ENCODE measurements around the gene SLC6A9.

The SLC6A9 gene

GRCh38 chr1:44029260-44029910, 1.9 kb downstream of the SLC6A9 start:
- DNase-seq (ENCODE audit: low spot score): peak; percentile 36

DNA sequence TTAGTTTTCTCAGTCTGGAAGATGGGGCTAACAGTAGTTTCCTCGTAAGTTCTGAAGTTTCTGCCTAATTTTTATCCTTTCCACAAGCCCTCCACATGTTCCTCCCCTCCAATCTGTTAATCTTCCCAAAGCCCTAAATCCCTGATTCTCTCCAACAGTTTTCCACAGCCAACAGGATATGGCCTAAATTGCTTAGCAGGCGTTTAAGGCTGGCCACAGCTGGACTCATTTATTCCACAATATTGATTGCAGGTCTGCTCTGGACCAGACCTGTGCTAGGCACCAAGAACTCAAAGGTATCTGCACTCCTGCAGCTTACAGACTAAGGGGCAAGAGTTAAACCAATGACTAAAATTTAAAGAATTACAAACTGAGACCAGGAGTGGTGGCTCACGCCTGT, 3.9 kb downstream of the SLC6A9 start:
- DNase-seq (ENCODE audit: low spot score): no peak

DNA sequence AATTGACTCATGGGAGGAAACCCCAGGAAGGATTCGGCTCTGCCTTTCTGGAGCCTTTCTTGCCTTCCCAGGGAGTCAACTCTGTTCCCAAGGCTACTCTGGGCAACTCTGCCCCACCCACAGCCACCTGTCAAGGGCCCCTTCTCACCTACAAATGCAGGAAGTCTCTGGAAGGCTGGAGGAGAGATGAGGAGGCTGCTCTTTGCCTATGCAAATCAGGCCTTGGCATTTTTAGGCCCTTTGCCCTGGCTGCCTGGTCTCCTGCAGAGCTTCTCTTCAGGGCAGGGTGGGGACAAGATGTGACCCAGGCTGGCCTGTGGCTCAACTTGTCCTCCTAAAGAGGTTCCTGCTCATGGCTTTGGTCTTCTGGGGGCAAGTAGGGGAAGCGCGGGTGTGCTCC, 5.4 kb downstream of the SLC6A9 start:
- DNase-seq (ENCODE audit: low spot score): no peak

DNA sequence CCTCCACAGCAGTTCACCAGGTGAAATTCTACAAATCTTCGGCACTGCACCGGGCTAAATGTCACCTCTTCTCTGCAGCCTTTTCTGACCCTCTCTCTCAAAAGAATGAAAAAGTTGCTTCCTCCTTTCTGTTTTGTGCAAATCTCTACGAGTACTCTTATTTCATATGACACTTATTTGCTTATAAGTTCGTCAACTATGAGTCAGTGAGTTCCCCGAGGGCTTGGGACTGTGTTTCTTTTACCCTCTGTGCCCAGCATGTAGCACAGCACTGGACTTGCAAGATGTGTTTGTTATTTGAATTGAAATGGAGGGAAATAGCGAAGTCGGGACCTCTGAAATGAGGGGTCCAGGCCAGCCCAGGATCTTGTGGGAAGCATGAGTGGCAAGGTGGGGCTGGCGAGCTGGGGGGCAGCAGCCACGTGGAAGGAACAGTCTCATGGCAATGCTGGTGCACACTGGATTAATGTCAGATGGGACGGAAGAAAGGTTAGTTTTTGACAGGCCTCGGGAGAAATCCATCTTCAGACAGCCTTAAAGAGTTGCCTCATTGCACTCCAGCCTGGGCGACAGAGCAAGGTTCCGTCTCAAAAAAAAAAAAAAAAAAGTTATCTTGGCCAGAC, 6.2 kb downstream of the SLC6A9 start:
- DNase-seq (ENCODE audit: low spot score): no peak

DNA sequence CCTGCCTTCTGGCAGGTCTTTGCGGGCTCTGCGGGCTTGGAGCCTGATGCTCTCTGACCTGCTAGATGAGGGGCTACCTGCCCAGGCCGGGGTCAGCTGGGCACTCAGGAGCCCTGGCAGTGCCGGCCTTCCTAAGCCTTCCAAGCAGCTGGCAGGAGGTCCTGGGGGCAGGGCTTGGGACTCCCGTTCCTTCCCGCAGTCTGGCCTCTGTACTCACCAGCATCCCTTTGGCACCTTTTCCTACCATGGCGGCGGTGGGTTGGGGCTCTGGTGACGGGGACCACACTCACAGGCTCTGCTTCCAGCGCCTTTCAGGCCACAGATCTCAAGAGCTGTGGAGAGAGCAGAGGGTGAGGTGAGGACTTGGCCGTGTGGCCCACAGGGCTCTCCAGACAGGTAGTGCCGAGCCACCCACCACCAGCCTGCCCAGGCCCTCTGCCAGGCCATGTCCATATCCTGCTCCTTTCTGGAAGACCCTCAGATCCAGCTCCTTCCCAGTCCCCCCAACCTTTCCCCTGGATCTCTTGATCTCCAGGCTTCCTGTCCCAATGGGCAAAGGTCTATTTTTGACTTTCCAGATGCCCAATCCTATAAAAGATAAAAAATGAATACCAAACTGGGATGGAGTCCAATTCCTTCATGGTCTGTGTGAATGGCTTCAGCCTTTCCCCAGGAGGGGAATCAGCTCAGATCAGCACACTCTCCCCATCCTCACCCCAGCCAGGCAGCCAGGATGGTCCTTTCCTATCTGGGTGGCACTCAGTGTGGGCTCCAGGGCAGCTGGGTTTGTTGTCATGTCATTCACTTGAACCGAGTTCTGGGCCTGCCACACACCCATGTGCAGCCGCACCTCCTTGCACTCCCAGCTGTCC, 7.0 kb downstream of the SLC6A9 start:
- DNase-seq (ENCODE audit: low spot score): no peak

GRCh38 chr1:44021581-44022321, 9.5 kb downstream of the SLC6A9 start:
- no peak for DNase-seq (ENCODE audit: low spot score)

DNA sequence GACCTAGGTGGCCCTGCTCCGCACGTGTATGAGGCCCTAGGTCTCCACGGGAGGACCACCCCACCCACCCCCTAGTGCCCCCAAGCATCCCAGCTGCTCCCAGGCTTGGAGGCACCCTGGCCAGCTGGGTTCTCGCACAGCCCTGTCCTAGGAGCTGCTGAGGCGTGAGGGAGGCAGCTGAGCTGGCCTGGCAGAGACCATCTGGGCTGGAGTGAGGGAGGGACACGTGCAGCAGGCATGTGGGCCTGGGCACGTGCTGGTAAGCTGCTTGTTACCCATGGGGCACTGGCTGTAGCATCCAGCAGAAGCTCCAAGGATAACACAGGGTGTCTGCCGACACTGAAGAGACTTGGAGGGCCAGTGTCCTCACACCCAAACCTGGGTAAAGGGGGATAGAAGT, 10.1 kb downstream of the SLC6A9 start:
- DNase-seq (ENCODE audit: low spot score): no peak

DNA sequence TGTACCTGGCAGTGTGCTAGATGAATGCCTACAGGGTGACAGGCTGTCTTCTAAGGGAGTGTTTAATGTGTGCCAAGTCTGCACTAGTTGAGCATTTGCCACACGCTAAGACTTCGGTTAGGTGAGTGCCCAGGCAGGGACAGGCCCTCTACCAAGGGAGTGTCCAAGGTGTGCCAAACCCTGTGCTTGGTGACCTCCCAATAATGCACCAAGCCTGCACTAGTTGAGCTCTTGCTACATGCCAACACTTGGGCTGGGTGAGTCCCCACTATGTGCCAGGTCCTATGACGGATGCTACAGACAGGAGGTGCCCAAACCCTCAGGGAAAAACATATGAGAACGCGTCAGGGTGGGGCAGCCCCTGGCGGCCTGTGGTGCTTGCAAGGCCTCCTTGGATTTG, 10.8 kb downstream of the SLC6A9 start:
- DNase-seq (ENCODE audit: low spot score): no peak

DNA sequence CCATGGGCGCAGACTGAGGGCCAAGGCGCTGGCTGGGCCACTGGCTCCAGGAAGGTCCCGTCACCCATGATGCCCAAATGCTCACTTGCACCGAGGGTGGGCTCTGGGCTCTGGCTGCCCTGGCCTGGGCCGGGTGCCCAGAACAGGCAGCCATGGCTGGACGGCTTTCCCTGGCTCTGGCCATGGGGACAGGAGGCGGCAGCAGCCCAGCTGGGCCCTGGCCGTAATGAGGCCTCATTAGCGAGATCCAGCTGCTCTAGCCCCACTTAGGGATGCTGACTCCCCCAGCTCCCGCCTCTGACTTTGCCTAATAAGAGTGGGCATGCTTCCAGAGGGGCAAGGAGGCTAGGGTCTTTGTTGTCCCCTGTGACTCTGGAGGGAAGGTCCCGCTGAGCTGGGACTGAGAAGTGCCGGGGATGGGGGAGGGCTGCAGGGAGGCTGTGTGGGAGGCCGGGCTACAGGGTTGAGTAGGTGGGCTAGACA, 11.8 kb downstream of the SLC6A9 start:
- no peak for DNase-seq (ENCODE audit: low spot score)

GRCh38 chr1:44016890-44017400, 14.3 kb downstream of the SLC6A9 start:
- no peak for DNase-seq (ENCODE audit: low spot score)

DNA sequence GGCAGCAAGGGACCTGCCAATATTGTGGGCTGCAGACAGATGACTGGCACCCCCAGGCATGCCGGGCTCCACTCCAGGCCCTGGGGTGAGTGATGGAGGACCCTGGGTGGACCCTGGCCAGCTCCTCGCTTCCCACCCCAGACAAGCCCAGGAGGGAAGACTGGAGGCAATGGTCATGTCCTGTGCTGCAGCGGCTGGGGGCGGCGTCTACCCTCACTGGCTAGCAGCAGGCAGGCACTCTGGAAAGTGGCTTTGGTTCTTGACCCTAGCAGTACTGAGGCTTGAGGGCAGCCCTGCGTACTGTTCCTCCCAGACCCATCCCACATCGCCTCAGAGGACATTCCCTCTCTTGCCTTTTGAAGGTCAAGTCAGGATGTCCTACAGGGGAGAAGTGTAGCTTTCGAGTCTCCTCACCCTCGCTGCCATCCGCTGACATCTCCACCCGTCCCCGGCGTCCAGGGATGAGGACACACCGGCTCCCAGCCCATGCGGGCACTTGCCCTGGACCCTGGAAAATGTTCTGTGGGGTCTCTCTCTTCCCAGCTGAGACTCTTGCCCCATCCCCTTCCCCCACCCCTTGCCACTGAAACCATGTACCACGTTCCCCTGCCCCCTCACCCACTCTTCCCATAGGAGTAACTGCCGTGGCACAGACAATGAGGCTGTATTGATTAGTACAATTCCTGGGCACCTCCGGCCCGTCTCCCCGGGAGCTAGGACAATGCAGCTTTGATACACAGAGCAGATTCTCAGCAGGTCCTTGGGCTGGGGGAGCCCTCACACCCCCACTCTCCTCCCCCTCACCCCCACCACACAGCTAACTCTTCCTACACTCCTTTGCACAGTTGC, 15.0 kb downstream of the SLC6A9 start:
- no peak for DNase-seq (ENCODE audit: low spot score)

GRCh38 chr1:44015206-44015605, 16.1 kb downstream of the SLC6A9 start:
- DNase-seq (ENCODE audit: low spot score): no peak

GRCh38 chr1:44014365-44015104, 16.7 kb downstream of the SLC6A9 start:
- DNase-seq (ENCODE audit: low spot score): no peak

DNA sequence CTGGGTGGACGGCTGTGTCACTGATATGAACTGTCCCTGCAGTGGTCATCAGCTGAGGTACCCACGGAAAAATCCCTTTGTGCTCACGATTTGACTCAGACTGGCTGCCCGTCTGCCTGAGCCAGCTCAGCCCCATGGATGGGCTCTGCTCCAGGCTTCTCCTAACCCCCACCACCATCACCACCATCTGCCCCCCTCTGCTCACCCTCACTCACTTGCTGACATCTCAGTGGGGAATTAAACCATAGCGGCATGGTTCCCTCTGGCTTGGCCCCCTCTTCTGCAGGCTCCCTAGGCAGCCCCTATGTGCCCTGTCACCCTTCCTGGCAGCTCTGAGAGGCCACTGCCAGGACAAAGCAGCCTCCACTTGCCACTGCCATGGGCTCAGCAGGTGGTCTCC, 17.3 kb downstream of the SLC6A9 start:
- no peak for DNase-seq (ENCODE audit: low spot score)

- no peak for DNase-seq (ENCODE audit: low spot score)
Observed at GRCh38 chr1:44012941-44013609, 18.2 kb downstream of the SLC6A9 start.

DNA sequence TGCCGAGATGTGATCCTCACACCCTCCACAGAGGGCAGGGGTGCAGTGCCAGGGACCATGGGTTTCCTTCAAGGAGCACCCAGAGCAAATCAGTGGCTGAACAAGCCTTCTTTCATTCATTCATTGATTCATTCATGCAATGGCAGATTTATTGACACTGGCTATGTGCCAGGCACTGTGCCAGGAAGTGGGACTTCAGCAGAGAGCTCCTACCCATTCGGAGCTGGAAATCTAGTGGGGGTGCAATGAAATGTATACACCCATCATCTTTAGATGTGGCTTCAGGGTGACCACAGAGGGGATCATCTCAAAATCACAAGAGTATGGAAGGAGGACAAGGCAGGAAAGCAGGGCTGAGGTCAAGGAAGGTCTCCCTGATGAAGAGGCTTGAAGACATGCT, 18.9 kb downstream of the SLC6A9 start:
- no peak for DNase-seq (ENCODE audit: low spot score)

GRCh38 chr1:44010935-44011471, 20.3 kb downstream of the SLC6A9 start:
- DNase-seq (ENCODE audit: low spot score): no peak

DNA sequence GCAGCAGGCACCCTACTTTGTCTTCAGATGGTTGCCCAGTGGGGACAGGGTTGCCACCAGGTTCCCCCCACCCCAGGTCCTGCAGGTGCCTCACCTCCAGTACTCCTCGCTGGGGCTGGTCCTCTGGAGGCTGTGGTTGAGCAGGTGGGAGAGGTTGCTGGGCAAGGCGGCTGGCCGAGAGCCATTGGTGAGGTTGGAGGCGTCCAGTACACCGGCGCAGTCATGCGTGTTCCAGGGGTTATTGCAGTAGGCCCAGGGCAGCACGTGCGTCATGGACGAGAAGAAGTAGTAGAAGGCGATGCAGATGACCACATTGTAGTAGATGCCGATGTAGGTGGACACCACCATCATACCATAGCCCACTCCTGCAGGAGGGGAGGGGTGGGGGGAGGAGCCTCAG, 23.0 kb downstream of the SLC6A9 start:
- no peak for DNase-seq (ENCODE audit: low spot score)

GRCh38 chr1:44002606-44003157, 28.6 kb downstream of the SLC6A9 start:
- no peak for DNase-seq (ENCODE audit: low spot score)
